H7 (cell line): Measurements from ENCODE around the gene AKAP6. TPM values are rescaled to one million over a fixed set of nuclear protein-coding genes. Genes with fewer than 3 reads are reported as not detected.
"Not testable (repeated sequence)": the region's sequence is repeated elsewhere in the genome, so short reads cannot be mapped to it uniquely, and the experiment has no call there.

ENCODE experiments used
- DNase-seq: peaks from one replicate; pipeline ENCODE4 v3.0.0; 2012
- H3K27me3 ChIP-seq: 2 replicates; pipeline ENCODE4 v1.6.0; 2011; ENCODE audit warnings: mild to moderate bottlenecking, low read length; ENCODE audit not compliant: control insufficient read depth, insufficient read depth
- H3K36me3 ChIP-seq: replicated peaks from 2 replicates; pipeline ENCODE4 v1.5.1; 2011; ENCODE audit warnings: low read length; ENCODE audit not compliant: control insufficient read depth, insufficient read depth
- H3K4me3 ChIP-seq: 2 replicates; pipeline ENCODE4 v1.5.1; 2011; ENCODE audit warnings: low read depth, mild to moderate bottlenecking, control low read depth, low read length, moderate library complexity; ENCODE audit not compliant: insufficient read depth
- total RNA-seq: library from RNA; depleted of rRNA; stranded (reverse); fragments of >200 nt; shearing (Covaris generic); gene quantifications from 2 replicates; pipeline ENCODE4 v1.2.3, GENCODE V29; 2014

Gene AKAP6
- total RNA-seq, 1 experiment from 2014 or later = 0.28 TPM

- Histone ChIP-seq H3K36me3 (no peaks in the 10 kb centered on the region), H3K27me3 (no peaks in the 10 kb centered on the region), H3K4me3 (no peak overlapping the region)
- no peak for DNase-seq
Observed at GRCh38 chr14:32574269-32574668, 245.2 kb downstream of the AKAP6 start.

GRCh38 chr14:32576088-32576795, 247.1 kb downstream of the AKAP6 start:
- no peak overlapping the region for H3K4me3 ChIP-seq
- no peaks in the 10 kb centered on the region for H3K36me3 ChIP-seq
- no peaks in the 10 kb centered on the region for H3K27me3 ChIP-seq
- DNase-seq = peak; percentile 32

- no peak overlapping the region for H3K4me3 ChIP-seq
- no peak for DNase-seq
- no peaks in the 10 kb centered on the region for H3K27me3 ChIP-seq
- no peaks in the 10 kb centered on the region for H3K36me3 ChIP-seq
Observed at GRCh38 chr14:32576977-32577376, 247.9 kb downstream of the AKAP6 start.

- H3K27me3 ChIP-seq = no peaks in the 10 kb centered on the region
- H3K36me3 ChIP-seq = no peaks in the 10 kb centered on the region
- no peak overlapping the region for H3K4me3 ChIP-seq
- no peak for DNase-seq
Observed at GRCh38 chr14:32578181-32578580, 249.1 kb downstream of the AKAP6 start.

GRCh38 chr14:32583427-32583826, 254.3 kb downstream of the AKAP6 start:
- not testable (repeated sequence) for DNase-seq, H3K27me3 ChIP-seq, H3K36me3 ChIP-seq, H3K4me3 ChIP-seq

GRCh38 chr14:32584079-32584478, 255.0 kb downstream of the AKAP6 start:
- no peak overlapping the region for H3K4me3 ChIP-seq
- no peaks in the 10 kb centered on the region for H3K36me3 ChIP-seq
- no peak for DNase-seq
- H3K27me3 ChIP-seq = no peaks in the 10 kb centered on the region

GRCh38 chr14:32587461-32587860, 258.4 kb downstream of the AKAP6 start:
- H3K27me3 ChIP-seq = no peaks in the 10 kb centered on the region
- no peaks in the 10 kb centered on the region for H3K36me3 ChIP-seq
- no peak overlapping the region for H3K4me3 ChIP-seq
- no peak for DNase-seq

GRCh38 chr14:32588448-32589320, 259.6 kb downstream of the AKAP6 start:
- Histone ChIP-seq H3K4me3 (no peak overlapping the region), H3K36me3 (no peaks in the 10 kb centered on the region), H3K27me3 (no peaks in the 10 kb centered on the region)
- DNase-seq = peak; percentile 46

GRCh38 chr14:32590157-32590556, 261.1 kb downstream of the AKAP6 start:
- Histone ChIP-seq H3K36me3 (no peaks in the 10 kb centered on the region), H3K4me3 (no peak overlapping the region), H3K27me3 (no peaks in the 10 kb centered on the region)
- DNase-seq = no peak

GRCh38 chr14:32593290-32593942, 264.3 kb downstream of the AKAP6 start:
- no peak for DNase-seq
- H3K27me3 ChIP-seq = no peaks in the 10 kb centered on the region
- H3K4me3 ChIP-seq = no peak overlapping the region
- no peaks in the 10 kb centered on the region for H3K36me3 ChIP-seq

GRCh38 chr14:32594766-32595165, 265.7 kb downstream of the AKAP6 start:
- Histone ChIP-seq H3K36me3 (no peaks in the 10 kb centered on the region), H3K4me3 (no peak overlapping the region), H3K27me3 (no peaks in the 10 kb centered on the region)
- DNase-seq = no peak

- Histone ChIP-seq H3K4me3 (no peak overlapping the region), H3K36me3 (no peaks in the 10 kb centered on the region), H3K27me3 (no peaks in the 10 kb centered on the region)
- DNase-seq = no peak
Observed at GRCh38 chr14:32595497-32595896, 266.4 kb downstream of the AKAP6 start.

- no peak overlapping the region for H3K4me3 ChIP-seq
Observed at GRCh38 chr14:32596390-32596789, 267.3 kb downstream of the AKAP6 start.

GRCh38 chr14:32597771-32598170, 268.7 kb downstream of the AKAP6 start:
- H3K27me3 ChIP-seq = no peaks in the 10 kb centered on the region
- H3K36me3 ChIP-seq = no peaks in the 10 kb centered on the region
- no peak for DNase-seq
- no peak overlapping the region for H3K4me3 ChIP-seq

More at GRCh38 chr14:32596390-32596789, 267.3 kb downstream of the AKAP6 start:
- Histone ChIP-seq H3K27me3 (no peaks in the 10 kb centered on the region), H3K36me3 (no peaks in the 10 kb centered on the region)
- DNase-seq = no peak

GRCh38 chr14:32601069-32601468, 272.0 kb downstream of the AKAP6 start:
- H3K36me3 ChIP-seq = no peaks in the 10 kb centered on the region
- DNase-seq = no peak
- H3K27me3 ChIP-seq = no peaks in the 10 kb centered on the region
- no peak overlapping the region for H3K4me3 ChIP-seq
